Measurements from ENCODE around the gene BPGM. TPM values are rescaled to one million over a fixed set of nuclear protein-coding genes. Genes with fewer than 3 reads are reported as not detected.

The BPGM gene
- total RNA-seq, 2 donors from 2014 or later = 10.5 to 10.6 TPM

- Histone ChIP-seq H3K9ac (ENCODE audit: low read depth in 2 of 2, low read length in 2 of 2) (no peak overlapping the region), H3K27ac (no peak overlapping the region), H3K36me3 (no peaks in the 10 kb centered on the region), H3K4me3 (no peak overlapping the region), H3K9me3 (no peaks in the 10 kb centered on the region), H3K4me1 (no peaks in the 10 kb centered on the region), H3K27me3 (no peaks in the 10 kb centered on the region)
- intact Hi-C loops (cut with DNase I) = no loop called here
- DNase-seq = no peak
- no peak for TF ChIP-seq CTCF (IDR thresholded peaks at IDR 0.05)
Observed at GRCh38 chr7:134619627-134620331, 26.9 kb upstream of the BPGM start.

- H3K9ac ChIP-seq (ENCODE audit: low read depth in 2 of 2, low read length in 2 of 2) = no peak overlapping the region
- no peak for TF ChIP-seq CTCF (IDR thresholded peaks at IDR 0.05)
- H3K9me3 ChIP-seq = no peaks in the 10 kb centered on the region
- H3K4me1 ChIP-seq = no peaks in the 10 kb centered on the region
- H3K4me3 ChIP-seq = no peak overlapping the region
- DNase-seq = no peak
- H3K36me3 ChIP-seq = no peaks in the 10 kb centered on the region
- intact Hi-C loops (cut with DNase I) = no loop called here
- H3K27ac ChIP-seq = no peak overlapping the region
- no peaks in the 10 kb centered on the region for H3K27me3 ChIP-seq
Observed at GRCh38 chr7:134622303-134622995, 24.2 kb upstream of the BPGM start.

GRCh38 chr7:134623193-134623592 is 23.5 kb upstream of the BPGM start:
- DNase-seq = no peak
- no peaks in the 10 kb centered on the region for H3K27me3 ChIP-seq
- no peaks in the 10 kb centered on the region for H3K9me3 ChIP-seq
- intact Hi-C loops (cut with DNase I) = no loop called here
- H3K36me3 ChIP-seq = no peaks in the 10 kb centered on the region
- H3K4me3 ChIP-seq = no peak overlapping the region
- TF ChIP-seq CTCF (IDR thresholded peaks at IDR 0.05) = no peak
- H3K9ac ChIP-seq (ENCODE audit: low read depth in 2 of 2, low read length in 2 of 2) = no peak overlapping the region
- H3K27ac ChIP-seq = no peak overlapping the region
- no peaks in the 10 kb centered on the region for H3K4me1 ChIP-seq

GRCh38 chr7:134625550-134625949 is 21.1 kb upstream of the BPGM start:
- intact Hi-C loops (cut with DNase I) = no loop called here
- Histone ChIP-seq H3K9me3 (no peaks in the 10 kb centered on the region), H3K36me3 (no peaks in the 10 kb centered on the region), H3K9ac (ENCODE audit: low read depth in 2 of 2, low read length in 2 of 2) (no peak overlapping the region), H3K4me1 (no peaks in the 10 kb centered on the region), H3K27ac (no peak overlapping the region), H3K27me3 (no peaks in the 10 kb centered on the region), H3K4me3 (no peak overlapping the region)
- TF ChIP-seq CTCF (IDR thresholded peaks at IDR 0.05) = no peak
- no peak for DNase-seq

- H3K27me3 ChIP-seq = no peaks in the 10 kb centered on the region
- H3K9ac ChIP-seq (ENCODE audit: low read depth in 2 of 2, low read length in 2 of 2) = no peak overlapping the region
- H3K4me3 ChIP-seq = no peak overlapping the region
- intact Hi-C loops (cut with DNase I) = no loop called here
- H3K27ac ChIP-seq = no peak overlapping the region
- no peak for DNase-seq
- TF ChIP-seq CTCF (IDR thresholded peaks at IDR 0.05) = no peak
- no peaks in the 10 kb centered on the region for H3K9me3 ChIP-seq
- H3K36me3 ChIP-seq = no peaks in the 10 kb centered on the region
- no peaks in the 10 kb centered on the region for H3K4me1 ChIP-seq
Observed at GRCh38 chr7:134627109-134627774, 19.4 kb upstream of the BPGM start.

All from colonic mucosa (tissue), 4 donors.